OCI-LY1 (cell line): ENCODE data around the gene PCNX2.

ENCODE experiments used
- H2AFZ ChIP-seq: fragments of 200-600 bp; sonication (generic), shearing (Covaris generic); 2 replicates; pipeline ENCODE4 v1.6.0; 2014; ENCODE audit warnings: antibody characterized with exemption, mild to moderate bottlenecking, low read length
- H3F3A ChIP-seq: fragments of 200-600 bp; sonication (generic), shearing (Covaris generic); 2 replicates; pipeline ENCODE4 v1.6.0; 2014; ENCODE audit warnings: mild to moderate bottlenecking, antibody characterized with exemption, low read length, moderate library complexity; ENCODE audit not compliant: insufficient read depth
- H3K27ac ChIP-seq: fragments of 200-600 bp; sonication (generic); 2 replicates; pipeline ENCODE4 v1.5.1; 2014; ENCODE audit warnings: low read length, mixed run types, mild to moderate bottlenecking, low read depth; ENCODE audit not compliant: poor library complexity, severe bottlenecking
- H3K27me3 ChIP-seq: fragments of 200-600 bp; sonication (generic); 2 replicates; pipeline ENCODE4 v1.6.0; 2014; ENCODE audit warnings: antibody characterized with exemption, mild to moderate bottlenecking, low read length, moderate library complexity; ENCODE audit not compliant: insufficient read depth
- H3K36me3 ChIP-seq: fragments of 200-600 bp; sonication (generic); 2 replicates; pipeline ENCODE4 v1.6.1; 2014; ENCODE audit warnings: mild to moderate bottlenecking, antibody characterized with exemption, low read length, moderate library complexity, mixed read lengths; ENCODE audit not compliant: insufficient read depth
- H3K4me1 ChIP-seq: fragments of 200-600 bp; sonication (generic); 2 replicates; pipeline ENCODE4 v1.5.1; 2014; ENCODE audit warnings: mild to moderate bottlenecking, low read length, moderate library complexity; ENCODE audit not compliant: insufficient read depth, severe bottlenecking
- H3K4me2 ChIP-seq: fragments of 200-600 bp; sonication (generic), shearing (Covaris generic); 2 replicates; pipeline ENCODE4 v1.6.1; 2014; ENCODE audit warnings: low read length
- H3K4me3 ChIP-seq: fragments of 200-600 bp; sonication (generic); 2 replicates; pipeline ENCODE4 v1.5.1; 2014; ENCODE audit warnings: low read length, low read depth, mild to moderate bottlenecking, mixed read lengths; ENCODE audit not compliant: poor library complexity, severe bottlenecking
- H3K79me2 ChIP-seq: fragments of 200-600 bp; shearing (Covaris generic); 2 replicates; pipeline ENCODE4 v1.6.1; 2016; ENCODE audit warnings: mixed run types, low read length, mixed read lengths; ENCODE audit not compliant: insufficient read depth
- H3K9ac ChIP-seq: fragments of 200-600 bp; sonication (generic), shearing (Covaris generic); 2 replicates; pipeline ENCODE4 v1.6.1; 2014; ENCODE audit warnings: mild to moderate bottlenecking, low read length, mixed read lengths
- H3K9me2 ChIP-seq: fragments of 200-600 bp; sonication (generic), shearing (Covaris generic); 2 replicates; pipeline ENCODE4 v1.6.1; 2014; ENCODE audit warnings: low read depth, mild to moderate bottlenecking, low read length, mixed read lengths
- H3K9me3 ChIP-seq: fragments of 200-600 bp; shearing (Covaris generic); 2 replicates; pipeline ENCODE4 v1.6.1; 2014; ENCODE audit warnings: low read length, mixed read lengths
- H4K20me1 ChIP-seq: fragments of 200-600 bp; sonication (generic), shearing (Covaris generic); 2 replicates; pipeline ENCODE4 v1.6.0; 2016; ENCODE audit warnings: mild to moderate bottlenecking, low read length; ENCODE audit not compliant: insufficient read depth
- EZH2 ChIP-seq: fragments of 200-600 bp; sonication (generic), shearing (Covaris generic); IDR thresholded peaks from 2 replicates; pipeline ENCODE4 v1.8.0; 2017; ENCODE audit warnings: borderline replicate concordance, mixed run types, mild to moderate bottlenecking, antibody characterized with exemption, low read length, moderate library complexity, mixed read lengths
- TF ChIP-seq, protein P1 (sequence below): fragments of 200-600 bp; sonication (generic), shearing (Covaris generic); IDR thresholded peaks from 2 replicates; pipeline ENCODE4 v1.5.1; 2017; ENCODE audit warnings: mild to moderate bottlenecking, antibody characterized with exemption, low read length, moderate library complexity, mixed read lengths

Gene PCNX2

DNA sequence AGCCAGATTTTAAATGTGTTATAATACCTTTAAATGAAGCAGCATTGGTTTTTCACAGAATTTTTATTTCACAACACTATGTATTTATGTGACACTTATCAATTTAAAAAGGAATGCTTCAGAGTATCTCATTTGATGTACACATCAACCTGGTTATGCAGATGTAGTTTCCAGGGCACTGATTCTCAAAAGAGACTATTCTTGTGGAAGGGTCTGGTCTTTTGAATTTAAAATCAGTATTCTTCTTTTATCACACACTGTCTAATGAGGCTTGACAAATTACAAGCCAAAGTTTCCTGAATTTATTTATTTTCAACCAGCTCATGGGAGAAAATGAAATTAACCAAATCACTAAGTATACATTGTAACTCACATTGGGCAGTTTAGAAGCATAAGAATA, 257.7 kb downstream of the PCNX2 start:
- Histone ChIP-seq H3K36me3 (no peaks in the 10 kb centered on the region), H3K79me2 (no peaks in the 10 kb centered on the region), H3K4me2 (no peak overlapping the region), H3K4me3 (no peak overlapping the region), H3K27ac (no peak overlapping the region), H3K9ac (no peak overlapping the region), H3K9me3 (no peaks in the 10 kb centered on the region), H3K9me2 (no peaks in the 10 kb centered on the region), H2AFZ (no peak overlapping the region), H3K4me1 (no peaks in the 10 kb centered on the region), H3K27me3 (no peaks in the 10 kb centered on the region), H3F3A (no peaks in the 10 kb centered on the region), H4K20me1 (no peaks in the 10 kb centered on the region)
- no peak for TF ChIP-seq EZH2
- TF ChIP-seq, protein P1, sequence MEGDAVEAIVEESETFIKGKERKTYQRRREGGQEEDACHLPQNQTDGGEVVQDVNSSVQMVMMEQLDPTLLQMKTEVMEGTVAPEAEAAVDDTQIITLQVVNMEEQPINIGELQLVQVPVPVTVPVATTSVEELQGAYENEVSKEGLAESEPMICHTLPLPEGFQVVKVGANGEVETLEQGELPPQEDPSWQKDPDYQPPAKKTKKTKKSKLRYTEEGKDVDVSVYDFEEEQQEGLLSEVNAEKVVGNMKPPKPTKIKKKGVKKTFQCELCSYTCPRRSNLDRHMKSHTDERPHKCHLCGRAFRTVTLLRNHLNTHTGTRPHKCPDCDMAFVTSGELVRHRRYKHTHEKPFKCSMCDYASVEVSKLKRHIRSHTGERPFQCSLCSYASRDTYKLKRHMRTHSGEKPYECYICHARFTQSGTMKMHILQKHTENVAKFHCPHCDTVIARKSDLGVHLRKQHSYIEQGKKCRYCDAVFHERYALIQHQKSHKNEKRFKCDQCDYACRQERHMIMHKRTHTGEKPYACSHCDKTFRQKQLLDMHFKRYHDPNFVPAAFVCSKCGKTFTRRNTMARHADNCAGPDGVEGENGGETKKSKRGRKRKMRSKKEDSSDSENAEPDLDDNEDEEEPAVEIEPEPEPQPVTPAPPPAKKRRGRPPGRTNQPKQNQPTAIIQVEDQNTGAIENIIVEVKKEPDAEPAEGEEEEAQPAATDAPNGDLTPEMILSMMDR: no peak

DNA sequence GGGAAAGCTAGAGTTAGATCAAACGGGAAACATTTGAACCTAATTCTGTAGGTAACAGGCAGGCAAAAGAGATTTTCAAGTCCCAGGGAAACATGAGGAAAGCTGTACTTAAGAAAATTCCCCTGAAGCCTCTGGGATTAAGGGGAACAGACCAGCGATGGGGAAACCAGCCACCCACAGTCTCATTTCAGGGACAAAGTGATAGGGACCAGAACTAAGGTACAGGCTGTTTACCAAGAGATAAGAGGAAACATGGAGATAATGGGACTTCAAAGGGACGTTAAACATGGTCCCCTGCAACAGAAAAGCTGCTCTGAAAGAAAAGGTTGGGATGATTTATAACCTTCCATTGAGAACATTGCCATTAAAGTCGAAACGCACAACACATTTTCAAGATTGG, 260.7 kb downstream of the PCNX2 start:
- Histone ChIP-seq H3K9me2 (no peaks in the 10 kb centered on the region), H3F3A (no peaks in the 10 kb centered on the region), H3K27ac (no peak overlapping the region), H3K9me3 (no peaks in the 10 kb centered on the region), H2AFZ (no peak overlapping the region), H4K20me1 (no peaks in the 10 kb centered on the region), H3K4me2 (no peak overlapping the region), H3K36me3 (no peaks in the 10 kb centered on the region), H3K27me3 (no peaks in the 10 kb centered on the region), H3K79me2 (no peaks in the 10 kb centered on the region), H3K4me1 (no peaks in the 10 kb centered on the region), H3K4me3 (no peak overlapping the region), H3K9ac (no peak overlapping the region)
- no peak for TF ChIP-seq EZH2
- TF ChIP-seq, protein P1: no peak

DNA sequence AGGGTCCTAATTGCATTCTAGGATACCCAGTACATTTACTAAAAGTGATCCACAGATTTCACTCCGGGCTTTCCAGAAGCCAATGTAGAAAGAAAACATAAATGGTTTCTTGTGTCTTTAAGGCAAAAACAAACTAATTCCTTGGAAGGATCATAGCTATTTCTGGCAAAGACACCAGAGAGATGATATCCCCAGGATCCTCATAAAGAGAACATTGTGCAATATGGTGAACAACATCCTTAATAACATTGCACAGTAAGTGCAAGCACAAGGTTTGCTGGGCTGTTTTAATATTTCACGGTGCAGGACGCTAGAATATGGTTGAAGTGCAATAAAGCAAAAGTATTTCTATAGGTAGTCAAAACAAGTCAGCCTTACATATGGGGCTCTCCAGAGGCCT, 262.2 kb downstream of the PCNX2 start:
- no peaks in the 10 kb centered on the region for H3K9me3 ChIP-seq
- no peak for TF ChIP-seq EZH2
- TF ChIP-seq, protein P1: no peak
- no peaks in the 10 kb centered on the region for H3K4me1 ChIP-seq
- no peaks in the 10 kb centered on the region for H3K36me3 ChIP-seq
- no peaks in the 10 kb centered on the region for H3K9me2 ChIP-seq
- no peaks in the 10 kb centered on the region for H3F3A ChIP-seq
- H3K79me2 ChIP-seq: no peaks in the 10 kb centered on the region
- H3K4me3 ChIP-seq: no peak overlapping the region
- no peak overlapping the region for H3K4me2 ChIP-seq
- no peak overlapping the region for H2AFZ ChIP-seq
- H3K9ac ChIP-seq: no peak overlapping the region
- no peak overlapping the region for H3K27ac ChIP-seq
- H4K20me1 ChIP-seq: no peaks in the 10 kb centered on the region
- no peaks in the 10 kb centered on the region for H3K27me3 ChIP-seq
